Measurements from ENCODE around the gene ZNF497. TPM values are rescaled to one million over a fixed set of nuclear protein-coding genes. Genes with fewer than 3 reads are reported as not detected.
A peak's percentile ranks its signal among the peaks of the same experiment; 100 is the strongest.

The ZNF497 gene
- total RNA-seq, 1 experiment from 2014 or later = 1.7 TPM

DNA sequence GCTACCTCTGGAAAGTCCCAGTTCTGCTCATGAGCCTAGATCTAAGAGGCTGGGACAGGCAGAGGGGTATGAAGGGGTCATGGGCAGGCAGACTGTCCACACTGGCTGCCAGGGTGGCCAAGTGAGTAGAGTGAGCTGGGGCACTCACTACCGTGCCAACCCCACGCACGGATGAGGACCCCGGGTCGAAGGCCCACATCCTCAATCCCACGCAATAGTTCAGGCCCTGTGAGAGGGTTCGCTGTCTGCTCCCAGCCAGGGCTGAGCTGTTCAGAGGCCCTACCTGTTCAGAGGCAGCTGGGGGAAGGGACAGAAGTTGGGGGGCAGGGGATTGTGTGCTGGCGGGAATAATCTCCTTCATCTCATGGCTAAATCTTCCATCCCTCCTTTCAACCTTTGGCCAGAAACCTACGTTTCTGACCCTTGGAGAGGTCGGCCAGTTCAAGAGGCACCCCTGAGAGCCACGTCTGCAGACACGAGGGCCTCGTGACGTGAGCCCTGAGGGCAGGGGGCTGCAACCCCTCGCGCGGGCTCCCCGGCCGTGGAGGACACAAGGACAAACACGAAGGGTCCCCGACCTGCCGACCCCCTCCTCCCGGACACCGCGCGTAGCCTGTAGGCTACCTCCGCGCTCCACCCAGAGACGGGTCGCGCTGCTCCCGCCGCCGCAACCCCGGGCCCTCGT is 23.5 kb upstream of the ZNF497 start:
- H3K27ac Mint-ChIP-seq = peak overlapping the region; percentile 92
- peaks cover 32% of the 10 kb centered on the region for H3K36me3 Mint-ChIP-seq
- POLR2A ChIA-PET = interaction anchor here (0.6 to 0.8 kb wide), 2 partner anchors 23 to 189 kb away, joined by 3 to 4 read pairs; partner anchors contain the start of gene ZNF497
- H3K9me3 Mint-ChIP-seq = no peaks in the 10 kb centered on the region
- DNase-seq (ENCODE audit: low spot score) (no peak), ATAC-seq (peak; percentile 1; the same call in 1 of the 2 replicates)
- peak overlapping the region; percentile 96 for H3K4me3 Mint-ChIP-seq
- CTCF ChIA-PET = interaction anchor here (0.6 kb wide), 1 partner anchor 98 kb away, joined by 4 read pairs; no protein-coding TSS in a partner anchor
- peaks cover 22% of the 10 kb centered on the region for H3K4me1 Mint-ChIP-seq
- H3K27me3 Mint-ChIP-seq (ENCODE audit: low read depth) = no peaks in the 10 kb centered on the region
- TF ChIP-seq JUN (CRISPR knock-in tag; IDR thresholded peaks at IDR 0.05) (no peak), SP1 (CRISPR knock-in tag; conservative IDR thresholded peaks at IDR 0.05) (no peak), SMAD4 (CRISPR knock-in tag; IDR thresholded peaks at IDR 0.05) (no peak), ZNF416 (CRISPR knock-in tag; IDR thresholded peaks at IDR 0.05) (0 out of 2 replicates have a peak, but pooled peaks have one; percentile 8), TCF7 (CRISPR knock-in tag; IDR thresholded peaks at IDR 0.05; ENCODE audit: low read depth) (no peak), SMAD3 (CRISPR knock-in tag; IDR thresholded peaks at IDR 0.05; ENCODE audit: borderline replicate concordance) (no peak), ZNF232 (CRISPR knock-in tag; IDR thresholded peaks at IDR 0.05) (peak; percentile 65; the same call in 1 of the 2 replicates), ESRRA (CRISPR knock-in tag; IDR thresholded peaks at IDR 0.05; ENCODE audit: borderline replicate concordance) (no peak), GABPB1 (CRISPR knock-in tag; IDR thresholded peaks at IDR 0.05) (no peak), ZNF317 (CRISPR knock-in tag; IDR thresholded peaks at IDR 0.05; ENCODE audit: borderline replicate concordance, low read depth) (no peak)
- TF ChIP-seq, protein P1, sequence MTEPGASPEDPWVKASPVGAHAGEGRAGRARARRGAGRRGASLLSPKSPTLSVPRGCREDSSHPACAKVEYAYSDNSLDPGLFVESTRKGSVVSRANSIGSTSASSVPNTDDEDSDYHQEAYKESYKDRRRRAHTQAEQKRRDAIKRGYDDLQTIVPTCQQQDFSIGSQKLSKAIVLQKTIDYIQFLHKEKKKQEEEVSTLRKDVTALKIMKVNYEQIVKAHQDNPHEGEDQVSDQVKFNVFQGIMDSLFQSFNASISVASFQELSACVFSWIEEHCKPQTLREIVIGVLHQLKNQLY (CRISPR knock-in tag; IDR thresholded peaks at IDR 0.05) = 0 out of 2 replicates have a peak, but pooled peaks have one; percentile 41
- TF ChIP-seq, protein P2, sequence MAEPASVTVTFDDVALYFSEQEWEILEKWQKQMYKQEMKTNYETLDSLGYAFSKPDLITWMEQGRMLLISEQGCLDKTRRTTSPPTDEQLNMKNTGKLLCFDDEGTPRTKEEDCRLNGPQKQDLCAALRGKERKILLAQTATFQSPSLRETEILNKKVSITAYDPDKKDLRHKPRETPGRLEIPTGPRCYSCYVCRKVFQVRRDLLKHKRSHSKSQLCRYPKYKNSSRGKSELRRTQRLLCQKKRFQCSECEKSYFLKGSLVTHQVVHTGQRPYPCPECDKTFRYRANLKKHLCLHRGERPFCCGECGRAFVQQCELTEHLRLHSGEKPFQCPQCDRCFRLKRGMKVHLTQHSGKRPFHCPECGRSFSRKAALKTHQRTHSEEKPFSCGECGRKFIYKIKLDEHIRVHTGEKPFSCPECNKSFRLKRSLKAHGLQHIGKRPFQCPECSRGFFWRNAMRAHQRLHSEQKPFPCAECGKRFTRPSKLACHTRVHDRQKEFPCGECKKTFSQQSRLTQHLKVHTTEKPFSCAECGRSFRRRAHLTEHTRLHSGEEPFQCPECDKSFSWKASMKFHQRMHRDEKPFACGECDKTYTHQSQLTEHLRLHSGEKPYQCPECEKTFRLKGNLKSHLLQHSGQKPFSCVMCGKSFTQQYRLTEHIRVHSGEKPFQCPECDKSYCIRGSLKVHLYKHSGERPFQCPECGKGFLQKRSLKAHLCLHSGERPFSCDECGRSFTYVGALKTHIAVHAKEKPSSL (CRISPR knock-in tag; conservative IDR thresholded peaks at IDR 0.05) = no peak
- TF ChIP-seq, protein P3, sequence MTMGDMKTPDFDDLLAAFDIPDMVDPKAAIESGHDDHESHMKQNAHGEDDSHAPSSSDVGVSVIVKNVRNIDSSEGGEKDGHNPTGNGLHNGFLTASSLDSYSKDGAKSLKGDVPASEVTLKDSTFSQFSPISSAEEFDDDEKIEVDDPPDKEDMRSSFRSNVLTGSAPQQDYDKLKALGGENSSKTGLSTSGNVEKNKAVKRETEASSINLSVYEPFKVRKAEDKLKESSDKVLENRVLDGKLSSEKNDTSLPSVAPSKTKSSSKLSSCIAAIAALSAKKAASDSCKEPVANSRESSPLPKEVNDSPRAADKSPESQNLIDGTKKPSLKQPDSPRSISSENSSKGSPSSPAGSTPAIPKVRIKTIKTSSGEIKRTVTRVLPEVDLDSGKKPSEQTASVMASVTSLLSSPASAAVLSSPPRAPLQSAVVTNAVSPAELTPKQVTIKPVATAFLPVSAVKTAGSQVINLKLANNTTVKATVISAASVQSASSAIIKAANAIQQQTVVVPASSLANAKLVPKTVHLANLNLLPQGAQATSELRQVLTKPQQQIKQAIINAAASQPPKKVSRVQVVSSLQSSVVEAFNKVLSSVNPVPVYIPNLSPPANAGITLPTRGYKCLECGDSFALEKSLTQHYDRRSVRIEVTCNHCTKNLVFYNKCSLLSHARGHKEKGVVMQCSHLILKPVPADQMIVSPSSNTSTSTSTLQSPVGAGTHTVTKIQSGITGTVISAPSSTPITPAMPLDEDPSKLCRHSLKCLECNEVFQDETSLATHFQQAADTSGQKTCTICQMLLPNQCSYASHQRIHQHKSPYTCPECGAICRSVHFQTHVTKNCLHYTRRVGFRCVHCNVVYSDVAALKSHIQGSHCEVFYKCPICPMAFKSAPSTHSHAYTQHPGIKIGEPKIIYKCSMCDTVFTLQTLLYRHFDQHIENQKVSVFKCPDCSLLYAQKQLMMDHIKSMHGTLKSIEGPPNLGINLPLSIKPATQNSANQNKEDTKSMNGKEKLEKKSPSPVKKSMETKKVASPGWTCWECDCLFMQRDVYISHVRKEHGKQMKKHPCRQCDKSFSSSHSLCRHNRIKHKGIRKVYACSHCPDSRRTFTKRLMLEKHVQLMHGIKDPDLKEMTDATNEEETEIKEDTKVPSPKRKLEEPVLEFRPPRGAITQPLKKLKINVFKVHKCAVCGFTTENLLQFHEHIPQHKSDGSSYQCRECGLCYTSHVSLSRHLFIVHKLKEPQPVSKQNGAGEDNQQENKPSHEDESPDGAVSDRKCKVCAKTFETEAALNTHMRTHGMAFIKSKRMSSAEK (CRISPR knock-in tag; IDR thresholded peaks at IDR 0.05; ENCODE audit: borderline replicate concordance) = no peak
- TF ChIP-seq, protein P4, sequence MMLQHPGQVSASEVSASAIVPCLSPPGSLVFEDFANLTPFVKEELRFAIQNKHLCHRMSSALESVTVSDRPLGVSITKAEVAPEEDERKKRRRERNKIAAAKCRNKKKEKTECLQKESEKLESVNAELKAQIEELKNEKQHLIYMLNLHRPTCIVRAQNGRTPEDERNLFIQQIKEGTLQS (CRISPR knock-in tag; conservative IDR thresholded peaks at IDR 0.05) = no peak
- TF ChIP-seq, protein P5, sequence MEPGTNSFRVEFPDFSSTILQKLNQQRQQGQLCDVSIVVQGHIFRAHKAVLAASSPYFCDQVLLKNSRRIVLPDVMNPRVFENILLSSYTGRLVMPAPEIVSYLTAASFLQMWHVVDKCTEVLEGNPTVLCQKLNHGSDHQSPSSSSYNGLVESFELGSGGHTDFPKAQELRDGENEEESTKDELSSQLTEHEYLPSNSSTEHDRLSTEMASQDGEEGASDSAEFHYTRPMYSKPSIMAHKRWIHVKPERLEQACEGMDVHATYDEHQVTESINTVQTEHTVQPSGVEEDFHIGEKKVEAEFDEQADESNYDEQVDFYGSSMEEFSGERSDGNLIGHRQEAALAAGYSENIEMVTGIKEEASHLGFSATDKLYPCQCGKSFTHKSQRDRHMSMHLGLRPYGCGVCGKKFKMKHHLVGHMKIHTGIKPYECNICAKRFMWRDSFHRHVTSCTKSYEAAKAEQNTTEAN (CRISPR knock-in tag; IDR thresholded peaks at IDR 0.05) = no peak
- TF ChIP-seq, protein P6, sequence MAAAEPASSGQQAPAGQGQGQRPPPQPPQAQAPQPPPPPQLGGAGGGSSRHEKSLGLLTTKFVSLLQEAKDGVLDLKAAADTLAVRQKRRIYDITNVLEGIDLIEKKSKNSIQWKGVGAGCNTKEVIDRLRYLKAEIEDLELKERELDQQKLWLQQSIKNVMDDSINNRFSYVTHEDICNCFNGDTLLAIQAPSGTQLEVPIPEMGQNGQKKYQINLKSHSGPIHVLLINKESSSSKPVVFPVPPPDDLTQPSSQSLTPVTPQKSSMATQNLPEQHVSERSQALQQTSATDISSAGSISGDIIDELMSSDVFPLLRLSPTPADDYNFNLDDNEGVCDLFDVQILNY (CRISPR knock-in tag; IDR thresholded peaks at IDR 0.05) = no peak
- TF ChIP-seq, protein P7, sequence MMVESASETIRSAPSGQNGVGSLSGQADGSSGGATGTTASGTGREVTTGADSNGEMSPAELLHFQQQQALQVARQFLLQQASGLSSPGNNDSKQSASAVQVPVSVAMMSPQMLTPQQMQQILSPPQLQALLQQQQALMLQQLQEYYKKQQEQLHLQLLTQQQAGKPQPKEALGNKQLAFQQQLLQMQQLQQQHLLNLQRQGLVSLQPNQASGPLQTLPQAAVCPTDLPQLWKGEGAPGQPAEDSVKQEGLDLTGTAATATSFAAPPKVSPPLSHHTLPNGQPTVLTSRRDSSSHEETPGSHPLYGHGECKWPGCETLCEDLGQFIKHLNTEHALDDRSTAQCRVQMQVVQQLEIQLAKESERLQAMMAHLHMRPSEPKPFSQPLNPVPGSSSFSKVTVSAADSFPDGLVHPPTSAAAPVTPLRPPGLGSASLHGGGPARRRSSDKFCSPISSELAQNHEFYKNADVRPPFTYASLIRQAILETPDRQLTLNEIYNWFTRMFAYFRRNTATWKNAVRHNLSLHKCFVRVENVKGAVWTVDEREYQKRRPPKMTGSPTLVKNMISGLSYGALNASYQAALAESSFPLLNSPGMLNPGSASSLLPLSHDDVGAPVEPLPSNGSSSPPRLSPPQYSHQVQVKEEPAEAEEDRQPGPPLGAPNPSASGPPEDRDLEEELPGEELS (CRISPR knock-in tag; IDR thresholded peaks at IDR 0.05) = no peak
- TF ChIP-seq, protein P8, sequence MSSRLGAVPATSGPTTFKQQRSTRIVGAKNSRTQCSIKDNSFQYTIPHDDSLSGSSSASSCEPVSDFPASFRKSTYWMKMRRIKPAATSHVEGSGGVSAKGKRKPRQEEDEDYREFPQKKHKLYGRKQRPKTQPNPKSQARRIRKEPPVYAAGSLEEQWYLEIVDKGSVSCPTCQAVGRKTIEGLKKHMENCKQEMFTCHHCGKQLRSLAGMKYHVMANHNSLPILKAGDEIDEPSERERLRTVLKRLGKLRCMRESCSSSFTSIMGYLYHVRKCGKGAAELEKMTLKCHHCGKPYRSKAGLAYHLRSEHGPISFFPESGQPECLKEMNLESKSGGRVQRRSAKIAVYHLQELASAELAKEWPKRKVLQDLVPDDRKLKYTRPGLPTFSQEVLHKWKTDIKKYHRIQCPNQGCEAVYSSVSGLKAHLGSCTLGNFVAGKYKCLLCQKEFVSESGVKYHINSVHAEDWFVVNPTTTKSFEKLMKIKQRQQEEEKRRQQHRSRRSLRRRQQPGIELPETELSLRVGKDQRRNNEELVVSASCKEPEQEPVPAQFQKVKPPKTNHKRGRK (CRISPR knock-in tag; IDR thresholded peaks at IDR 0.05; ENCODE audit: borderline replicate concordance) = no peak
